ENCODE results near the gene USP25.

- TF ChIP-seq, protein P1, sequence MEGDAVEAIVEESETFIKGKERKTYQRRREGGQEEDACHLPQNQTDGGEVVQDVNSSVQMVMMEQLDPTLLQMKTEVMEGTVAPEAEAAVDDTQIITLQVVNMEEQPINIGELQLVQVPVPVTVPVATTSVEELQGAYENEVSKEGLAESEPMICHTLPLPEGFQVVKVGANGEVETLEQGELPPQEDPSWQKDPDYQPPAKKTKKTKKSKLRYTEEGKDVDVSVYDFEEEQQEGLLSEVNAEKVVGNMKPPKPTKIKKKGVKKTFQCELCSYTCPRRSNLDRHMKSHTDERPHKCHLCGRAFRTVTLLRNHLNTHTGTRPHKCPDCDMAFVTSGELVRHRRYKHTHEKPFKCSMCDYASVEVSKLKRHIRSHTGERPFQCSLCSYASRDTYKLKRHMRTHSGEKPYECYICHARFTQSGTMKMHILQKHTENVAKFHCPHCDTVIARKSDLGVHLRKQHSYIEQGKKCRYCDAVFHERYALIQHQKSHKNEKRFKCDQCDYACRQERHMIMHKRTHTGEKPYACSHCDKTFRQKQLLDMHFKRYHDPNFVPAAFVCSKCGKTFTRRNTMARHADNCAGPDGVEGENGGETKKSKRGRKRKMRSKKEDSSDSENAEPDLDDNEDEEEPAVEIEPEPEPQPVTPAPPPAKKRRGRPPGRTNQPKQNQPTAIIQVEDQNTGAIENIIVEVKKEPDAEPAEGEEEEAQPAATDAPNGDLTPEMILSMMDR (IDR thresholded peaks at IDR 0.05; ENCODE audit: low read depth, low read length, poor library complexity, severe bottlenecking), result no peak
- no peak for TF ChIP-seq EZH2phosphoT487 (IDR thresholded peaks at IDR 0.05; ENCODE audit: borderline replicate concordance, low read length)
Measured at GRCh38 chr21:15703932-15704331, 25.9 kb upstream of the USP25 start.

Measured in DOHH2 (cell line).